Stimulated activated CD4-positive, alpha-beta T cell treated with anti-CD3 and anti-CD28 coated beads, TNF-alpha, amount 100 ng/mL, for 48 hours (primary cell): Measurements from ENCODE around the gene ARL15.
"Not testable (repeated sequence)": the region's sequence is repeated elsewhere in the genome, so short reads cannot be mapped to it uniquely, and the experiment has no call there.

Experiments
- DNase-seq, 3 donors: peaks; one replicate each; pipeline ENCODE4 v3.0.0-alpha.2; 2020; ENCODE audit warnings: low read depth in 3 of 3

ARL15 gene

DNA sequence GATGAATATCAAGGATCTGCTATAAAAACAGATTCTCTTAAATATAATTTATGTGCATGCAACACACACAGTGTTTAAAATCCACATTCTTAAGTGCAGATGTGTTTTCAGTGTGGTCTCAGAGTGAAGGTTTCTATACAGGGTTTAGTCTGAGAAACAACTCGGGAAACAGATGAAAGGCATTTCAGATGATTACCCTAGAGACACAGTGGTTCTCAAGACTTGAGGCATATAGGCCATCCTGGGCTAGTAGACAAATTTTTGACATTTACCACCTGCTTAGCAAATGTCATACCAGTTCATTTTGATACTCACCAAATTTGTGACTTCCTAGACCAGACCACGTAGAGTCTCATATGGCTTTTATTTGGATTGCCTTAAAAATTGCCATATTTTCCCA lies 216.5 kb downstream of the ARL15 start:
- no peak for DNase-seq

DNA sequence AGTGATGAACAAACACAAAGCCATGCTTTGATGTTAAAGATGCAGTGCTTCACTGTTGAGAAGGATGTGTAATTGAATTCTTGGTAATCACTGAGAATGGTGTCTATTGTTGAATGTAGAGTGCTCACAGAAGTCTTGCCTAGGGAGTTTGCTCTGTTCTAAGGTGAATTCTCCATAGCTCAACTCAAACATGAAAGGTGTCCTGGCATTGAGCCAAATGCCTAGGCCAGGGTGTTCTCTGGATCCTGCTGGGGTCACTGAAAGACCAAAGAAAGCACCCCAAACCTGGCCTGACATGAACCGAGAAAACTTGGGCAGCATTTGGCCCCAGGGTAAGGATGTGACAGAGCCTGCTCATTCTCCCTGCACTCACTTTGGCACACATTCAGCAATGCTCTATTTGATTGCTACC lies 217.3 kb downstream of the ARL15 start:
- DNase-seq: no peak

DNA sequence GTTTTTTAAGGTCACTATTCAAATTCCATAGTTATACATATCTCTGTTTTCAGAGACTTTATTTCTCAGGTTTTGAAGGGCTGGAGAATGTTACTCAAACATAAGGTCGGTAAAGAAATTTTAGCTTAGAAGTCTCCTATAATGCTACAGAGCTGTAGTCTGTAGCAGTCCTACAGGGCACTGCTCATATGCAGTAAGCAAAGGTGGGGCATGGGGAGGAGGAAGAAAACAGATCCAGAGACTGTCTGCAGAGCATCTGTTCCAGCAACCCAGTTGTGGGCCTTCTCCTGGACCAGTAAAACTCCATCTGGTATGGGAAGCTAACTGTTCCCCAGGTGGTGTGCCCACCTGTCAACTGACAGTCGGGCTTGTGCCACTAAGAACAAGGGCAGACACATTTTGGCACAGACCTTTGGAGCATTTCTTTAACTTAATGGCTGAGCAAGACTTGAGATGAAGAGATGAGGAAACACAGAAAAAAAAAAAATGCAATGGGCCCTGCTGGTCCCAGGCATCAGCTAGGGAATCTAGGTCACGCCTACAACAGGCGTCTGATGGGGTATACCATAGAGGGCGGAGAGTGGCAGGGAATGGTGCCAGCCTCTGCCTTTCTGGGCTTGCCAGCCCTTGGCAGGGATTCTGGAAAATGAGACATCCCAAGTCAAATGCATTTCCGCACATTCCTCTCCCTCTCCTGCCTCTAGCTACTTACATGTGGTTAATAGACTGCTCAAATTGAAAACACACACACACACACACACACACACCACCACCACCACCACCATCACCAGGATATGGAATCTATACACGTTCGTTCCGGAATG lies 218.9 kb downstream of the ARL15 start:
- DNase-seq: no peak

DNA sequence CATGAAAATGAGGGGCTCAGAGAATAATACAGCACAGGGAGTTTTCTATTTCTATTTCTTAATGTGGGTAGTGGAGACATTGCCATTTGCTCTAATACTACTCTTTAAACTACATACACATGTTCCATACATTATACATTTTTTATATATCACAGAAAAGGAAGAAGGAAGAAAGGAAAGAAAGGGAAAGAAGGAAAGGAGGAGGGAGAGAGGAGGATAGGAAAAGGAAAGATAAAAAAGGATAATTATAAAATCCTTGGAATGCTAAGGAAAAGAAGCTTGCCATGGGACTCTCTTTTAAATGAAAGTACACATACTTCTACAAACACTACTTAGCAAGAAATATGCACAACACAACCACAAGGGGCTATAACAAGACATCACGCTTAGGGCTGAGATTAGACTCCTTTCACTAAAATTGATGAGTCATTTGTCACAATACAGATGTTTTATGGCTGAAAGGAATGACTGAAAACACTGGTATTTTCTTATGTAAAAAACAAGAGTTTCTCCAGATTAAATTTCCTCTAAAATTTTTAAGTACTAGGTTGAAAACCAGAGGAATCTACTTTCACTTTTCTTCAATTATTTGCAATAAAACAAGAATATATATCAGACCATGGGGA lies 219.8 kb downstream of the ARL15 start:
- DNase-seq: no peak

DNA sequence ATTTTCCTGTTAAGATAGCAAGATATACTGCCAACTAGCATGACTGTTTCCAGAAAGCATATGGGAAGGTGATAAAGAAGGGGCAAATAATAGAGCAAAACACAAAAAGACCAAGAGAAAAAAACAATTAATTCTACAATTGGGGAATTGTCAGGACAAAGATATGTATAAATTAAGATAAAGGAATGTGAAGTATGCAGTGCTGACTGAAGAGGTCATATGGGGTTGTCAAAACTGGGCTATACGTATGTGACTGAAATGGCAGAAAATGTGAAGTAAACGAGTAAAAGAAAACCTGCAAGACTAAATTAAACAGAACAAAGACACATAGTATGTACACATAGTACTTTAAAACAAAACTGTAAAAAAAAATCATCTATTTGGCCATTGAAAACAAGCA lies 222.3 kb downstream of the ARL15 start:
- DNase-seq: no peak

DNA sequence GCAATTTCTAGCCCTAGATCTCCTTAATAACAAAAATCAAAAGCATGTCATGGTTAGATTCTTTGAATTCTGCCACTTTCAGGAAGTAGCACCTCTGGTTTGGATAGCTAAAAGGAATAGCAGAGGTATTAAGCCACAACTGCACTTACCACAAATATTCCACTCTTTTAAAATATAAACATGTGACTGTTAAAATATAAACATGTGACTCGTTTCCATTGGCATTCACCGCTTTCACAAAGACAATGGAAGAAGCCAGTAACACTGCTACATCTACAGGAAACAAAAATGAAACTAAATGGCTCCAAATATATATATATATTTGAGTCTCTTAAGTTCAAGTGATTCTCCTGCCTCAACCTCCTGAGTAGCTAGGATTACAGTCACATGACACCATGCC lies 222.9 kb downstream of the ARL15 start:
- no peak for DNase-seq

DNA sequence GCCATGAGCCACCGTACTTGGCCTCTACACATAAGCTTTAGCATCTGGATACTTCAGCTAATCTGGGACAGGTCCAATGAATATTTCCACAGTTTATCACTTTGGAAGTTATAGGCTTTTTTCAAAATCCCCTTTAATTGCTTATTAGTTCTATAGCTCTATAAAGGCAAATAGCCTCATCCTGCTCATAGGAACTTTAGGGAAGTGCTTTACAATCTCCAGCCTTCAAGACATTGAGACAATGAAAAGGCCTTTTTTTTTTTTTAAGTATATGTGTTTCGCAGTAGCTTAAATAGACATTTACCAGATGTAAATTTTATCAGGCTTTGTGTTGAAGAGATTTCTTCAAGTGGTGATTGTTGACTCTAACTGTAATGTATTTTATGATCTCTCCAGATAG lies 224.2 kb downstream of the ARL15 start:
- no peak for DNase-seq

DNA sequence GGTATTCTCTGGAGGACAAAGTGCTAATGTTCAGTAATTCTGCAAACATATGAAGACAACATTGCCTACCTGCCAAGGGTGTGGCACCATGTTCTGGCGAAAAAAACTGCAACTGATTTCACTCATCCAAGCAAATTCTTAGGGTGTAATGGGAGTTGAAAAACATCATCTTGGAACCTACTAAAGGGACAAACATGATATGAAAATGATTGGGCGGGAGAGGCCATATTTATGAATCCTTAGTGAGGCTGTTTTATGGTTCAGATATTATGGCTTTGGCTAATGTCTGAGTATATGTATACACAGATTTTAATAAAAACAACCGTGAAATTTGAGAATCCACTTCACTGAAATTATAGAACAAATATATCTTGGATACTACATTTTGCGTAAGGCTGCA lies 225.7 kb downstream of the ARL15 start:
- DNase-seq: no peak

DNA sequence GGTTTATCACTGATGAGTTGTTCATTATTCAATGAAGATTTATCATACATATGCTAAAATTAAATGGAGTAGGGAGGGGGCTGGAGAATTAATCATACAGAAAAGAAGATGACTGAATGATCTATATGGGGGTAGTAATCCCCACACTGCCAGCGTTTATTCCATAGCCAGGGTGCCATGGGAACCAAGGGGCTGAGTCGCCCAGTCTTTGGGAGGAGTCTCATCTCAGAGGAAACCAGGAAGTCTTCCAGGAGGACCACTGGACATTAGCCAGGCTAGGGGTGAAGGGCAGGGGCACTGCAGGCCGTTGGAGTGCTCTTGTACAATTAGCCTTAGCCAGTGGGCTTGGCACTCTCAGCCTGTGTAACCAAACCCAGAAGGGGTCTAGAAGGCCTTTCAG lies 226.5 kb downstream of the ARL15 start:
- DNase-seq: no peak

DNA sequence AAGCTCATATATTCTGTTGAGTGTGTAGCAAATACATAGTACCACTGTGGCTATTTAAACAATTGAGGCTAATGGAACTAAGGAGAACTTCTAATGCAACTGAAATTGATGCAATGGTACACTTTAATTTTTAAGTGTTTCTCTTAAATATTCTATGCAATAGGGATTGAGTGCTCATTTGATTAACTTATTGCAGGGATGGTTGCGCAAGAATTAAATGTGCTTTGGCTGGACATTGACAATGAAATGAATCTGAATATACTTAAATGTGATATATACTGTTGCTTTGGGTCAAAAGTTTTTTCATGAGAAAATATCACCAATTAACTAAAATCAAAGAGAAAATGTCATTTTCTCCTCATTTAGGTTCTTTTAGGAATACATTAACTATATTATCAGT lies 227.1 kb downstream of the ARL15 start:
- no peak for DNase-seq

DNA sequence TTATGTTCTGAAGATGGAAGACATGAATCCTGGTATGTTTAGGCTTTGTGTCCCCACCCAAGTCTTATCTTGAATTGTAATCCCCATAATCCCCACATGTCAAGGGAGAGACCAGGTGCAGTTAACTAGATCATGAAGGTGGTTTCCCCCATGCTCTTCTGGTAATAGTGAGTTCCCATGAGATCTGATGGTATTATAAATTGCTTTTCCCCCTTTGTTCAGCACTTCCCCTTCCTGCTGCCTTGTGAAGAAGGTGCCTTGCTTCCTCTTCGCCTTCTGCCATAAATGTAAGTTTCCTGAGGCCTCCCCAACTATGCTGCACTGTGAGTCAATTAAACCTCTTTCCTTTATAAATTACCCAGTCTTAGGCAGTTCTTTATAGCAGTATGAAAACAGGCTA lies 229.0 kb downstream of the ARL15 start:
- DNase-seq: no peak

DNA sequence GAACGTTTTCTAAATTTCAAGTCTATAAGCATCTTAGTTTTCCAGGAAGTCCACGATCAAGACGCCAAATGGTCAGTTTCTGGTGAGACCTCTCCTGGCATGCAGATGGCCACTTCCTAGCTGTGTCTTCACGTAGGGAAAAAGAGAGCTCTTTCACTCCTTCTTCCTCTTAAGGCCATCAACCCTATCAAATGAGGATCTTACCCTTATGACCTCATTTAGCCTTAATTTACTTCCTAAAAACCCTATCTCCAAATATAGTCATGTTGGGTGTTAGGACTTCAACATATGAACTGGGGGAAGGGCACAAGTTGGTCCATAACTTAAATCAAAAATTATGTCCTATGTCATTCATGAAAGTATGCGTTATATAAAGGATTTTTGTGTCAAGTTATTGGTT lies 229.5 kb downstream of the ARL15 start:
- DNase-seq: no peak

DNA sequence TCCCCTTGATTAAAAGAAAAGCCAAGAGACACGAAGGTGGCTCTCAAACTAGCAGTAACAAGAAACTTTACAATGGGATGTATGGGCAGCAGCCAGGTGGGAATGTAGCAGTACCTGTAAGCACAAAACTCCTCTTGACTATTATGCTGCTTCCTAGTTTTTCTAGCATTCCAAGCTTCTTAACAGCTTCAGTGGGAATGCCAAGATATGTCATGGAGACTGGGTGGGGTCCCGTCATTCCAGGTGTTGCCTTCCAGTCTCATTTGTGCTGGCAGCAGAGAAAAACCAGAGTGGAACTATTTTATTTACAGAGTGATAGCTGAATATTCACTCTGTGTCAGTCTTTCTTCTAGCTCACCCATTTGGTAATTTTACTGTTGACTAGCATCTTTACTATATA lies 236.6 kb downstream of the ARL15 start:
- DNase-seq: no peak

DNA sequence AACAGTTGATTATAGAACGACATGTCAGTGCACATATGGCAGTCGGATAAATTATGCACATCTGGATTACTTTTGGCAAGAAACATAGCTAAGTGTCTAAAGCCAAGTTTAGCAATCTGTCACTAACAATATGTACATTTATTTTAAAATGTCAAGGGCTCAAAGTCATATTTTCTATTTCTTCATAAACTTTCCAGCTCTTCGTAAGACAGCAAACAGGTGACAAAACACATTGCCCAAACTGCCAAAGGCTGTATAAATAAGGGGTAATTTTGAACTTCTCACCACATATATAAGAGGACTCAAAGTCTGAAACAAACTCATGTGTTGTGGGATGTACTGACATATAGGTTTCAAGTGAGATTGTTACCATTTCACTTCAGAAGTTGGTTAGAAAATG lies 237.2 kb downstream of the ARL15 start:
- no peak for DNase-seq

DNA sequence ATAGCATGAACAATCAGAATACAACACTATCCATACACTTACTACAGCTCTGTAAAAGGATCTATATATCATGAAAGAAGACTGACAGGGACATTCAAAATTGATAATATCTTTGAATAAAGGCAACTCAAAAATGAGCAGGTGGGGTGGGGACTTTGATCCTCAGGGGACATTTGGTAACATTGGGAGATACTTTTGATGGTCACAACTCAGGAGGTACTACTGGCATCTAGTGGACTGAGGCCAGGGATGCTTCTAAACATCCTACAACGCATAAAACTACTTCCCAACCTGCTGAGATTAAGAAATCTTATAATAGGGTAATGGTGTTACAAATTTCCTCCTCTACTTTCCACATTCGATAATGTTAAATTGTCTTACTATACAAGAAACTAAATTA lies 243.9 kb downstream of the ARL15 start:
- no peak for DNase-seq

DNA sequence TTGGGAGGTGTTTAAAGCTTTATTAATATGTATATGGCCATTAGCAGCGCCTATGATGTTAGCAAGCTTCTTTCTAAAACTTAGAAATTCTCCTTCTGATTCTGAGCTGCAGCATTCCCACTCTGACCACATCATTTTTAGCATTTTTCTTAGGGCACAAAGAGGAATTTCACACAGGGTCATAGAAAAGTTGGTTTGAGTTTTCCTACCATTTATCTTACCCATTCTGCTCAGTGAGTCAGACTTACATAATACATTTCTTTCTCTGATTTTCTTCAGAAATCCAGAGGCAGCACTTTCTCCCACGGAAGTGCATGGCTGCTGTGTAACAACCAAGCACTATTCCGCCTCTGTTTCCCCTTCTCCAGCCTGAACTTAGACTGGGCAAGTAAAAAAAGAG lies 246.6 kb downstream of the ARL15 start:
- no peak for DNase-seq

DNA sequence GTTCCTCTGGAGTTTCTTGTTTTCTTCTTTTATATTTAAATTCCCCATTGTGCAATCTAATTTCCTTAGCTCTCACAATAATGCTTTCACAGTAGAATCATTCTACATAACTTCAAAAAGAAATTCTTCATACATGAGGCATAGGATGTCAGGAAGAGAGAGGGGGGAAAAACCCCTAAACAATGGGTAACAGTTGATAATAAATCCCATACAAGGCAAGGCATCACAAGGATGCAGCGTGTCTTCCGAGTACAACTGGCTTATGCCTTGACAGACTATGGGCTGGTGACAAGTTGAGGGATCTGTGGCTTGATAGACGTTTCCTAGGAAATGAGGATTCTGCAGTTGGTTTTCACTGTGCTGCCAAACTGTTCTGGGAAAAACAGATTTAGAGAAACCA lies 247.4 kb downstream of the ARL15 start:
- DNase-seq: no peak

DNA sequence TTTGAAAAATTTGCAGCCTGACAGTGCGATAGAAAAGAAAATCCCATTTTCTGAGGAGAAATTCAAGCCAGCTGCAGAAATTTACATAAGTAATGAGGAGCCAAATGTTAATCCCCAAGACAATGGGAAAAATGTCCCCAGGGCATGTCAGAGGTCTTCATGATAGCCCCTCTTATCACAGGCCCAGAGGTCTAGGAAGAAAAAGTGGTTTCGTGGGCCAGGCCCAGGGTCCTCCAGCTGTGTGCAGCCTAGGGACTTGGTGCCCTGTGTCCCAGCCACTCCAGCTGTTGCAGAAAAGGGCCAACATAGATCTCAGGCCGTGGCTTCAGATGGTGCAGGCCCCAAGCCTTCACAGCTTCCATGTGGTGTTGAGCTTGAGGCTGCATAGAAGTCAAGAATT lies 249.5 kb downstream of the ARL15 start:
- not testable (repeated sequence) for DNase-seq

DNA sequence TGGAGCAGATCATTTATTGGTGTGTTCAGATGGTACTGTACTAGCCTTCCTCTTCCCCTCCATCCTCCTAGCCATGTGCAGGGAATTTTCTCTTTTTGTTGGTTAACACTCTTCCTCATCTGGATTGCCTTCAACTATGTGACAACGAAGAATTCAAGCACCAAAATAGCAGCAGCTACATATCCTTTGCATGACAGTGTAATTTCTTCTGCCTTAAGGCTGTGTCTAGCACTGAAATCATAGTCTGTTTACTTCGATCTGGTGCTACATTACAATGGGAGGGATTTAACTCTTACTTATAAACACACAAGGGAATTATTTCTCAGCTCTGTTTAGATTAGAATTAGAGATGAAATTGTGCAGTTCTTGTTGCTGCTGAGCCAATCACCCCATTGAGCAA lies 260.4 kb downstream of the ARL15 start:
- no peak for DNase-seq

DNA sequence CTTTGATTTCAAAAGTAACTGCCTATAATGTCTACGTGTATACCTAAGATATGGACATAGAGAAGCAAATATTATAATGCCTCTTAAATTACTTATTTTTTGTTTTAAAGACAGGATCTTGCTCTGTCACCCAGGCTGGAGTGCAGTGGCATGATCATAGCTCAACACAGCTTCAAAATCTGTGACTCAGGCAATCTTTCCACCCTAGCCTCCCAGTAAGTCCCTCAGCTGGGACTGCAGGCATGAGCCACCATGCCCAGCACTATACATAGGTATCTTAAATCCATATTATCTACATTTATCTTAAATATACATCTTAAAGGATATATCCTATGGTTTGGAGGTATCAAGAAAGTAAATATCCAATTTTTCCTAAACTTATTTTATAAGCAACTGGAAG lies 261.2 kb downstream of the ARL15 start:
- DNase-seq: no peak

DNA sequence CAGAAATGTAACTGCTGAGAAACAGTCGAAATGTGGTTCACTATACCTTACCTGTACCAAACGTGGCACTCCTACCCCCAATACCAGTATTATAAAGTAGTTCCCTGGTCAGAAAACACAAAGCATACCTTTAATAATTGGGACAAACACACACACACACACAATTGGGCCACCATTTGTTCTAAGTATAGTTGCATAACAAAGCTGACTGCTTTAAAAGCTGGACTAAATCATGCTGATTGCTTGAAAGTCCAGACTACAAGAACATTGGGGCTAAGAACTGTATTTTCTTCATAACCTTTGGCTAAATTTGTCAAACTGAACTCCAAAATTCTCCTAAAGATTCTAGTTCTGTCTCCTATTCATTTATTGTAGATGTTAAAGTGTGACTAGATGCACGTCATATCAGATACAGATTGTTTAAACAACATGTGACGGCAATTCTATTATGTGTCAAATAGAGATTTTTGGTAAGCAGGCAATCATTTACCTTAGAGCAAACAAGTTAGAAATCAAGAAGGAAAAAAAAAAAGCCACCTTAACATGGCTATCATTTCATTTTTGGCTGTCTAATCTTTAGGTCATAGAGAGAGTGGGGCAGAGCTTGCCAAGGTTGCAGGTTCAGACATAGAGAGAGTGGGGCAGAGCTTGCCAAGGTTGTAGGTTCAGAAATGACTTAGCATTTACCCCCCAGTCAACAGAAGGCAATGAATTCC lies 265.1 kb downstream of the ARL15 start:
- DNase-seq: no peak

DNA sequence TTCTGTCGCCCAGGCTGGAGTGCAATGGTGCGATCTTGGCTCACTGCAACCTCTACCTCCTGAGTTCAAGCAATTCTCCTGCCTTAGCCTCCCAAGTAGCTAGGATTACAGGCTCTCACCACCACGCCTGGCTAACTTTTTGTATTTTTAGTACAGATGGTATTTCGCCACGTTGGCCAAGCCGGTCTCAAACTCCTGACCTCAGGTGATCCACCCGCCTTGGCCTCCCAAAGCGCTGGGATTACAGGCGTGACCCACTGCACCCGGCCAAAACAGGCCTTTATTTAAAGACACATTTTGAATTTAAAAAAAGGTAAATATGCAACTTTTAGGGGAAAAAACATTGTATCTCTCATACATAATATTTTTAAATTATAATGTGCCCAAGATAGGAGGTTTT lies 266.1 kb downstream of the ARL15 start:
- DNase-seq: not testable (repeated sequence)

DNA sequence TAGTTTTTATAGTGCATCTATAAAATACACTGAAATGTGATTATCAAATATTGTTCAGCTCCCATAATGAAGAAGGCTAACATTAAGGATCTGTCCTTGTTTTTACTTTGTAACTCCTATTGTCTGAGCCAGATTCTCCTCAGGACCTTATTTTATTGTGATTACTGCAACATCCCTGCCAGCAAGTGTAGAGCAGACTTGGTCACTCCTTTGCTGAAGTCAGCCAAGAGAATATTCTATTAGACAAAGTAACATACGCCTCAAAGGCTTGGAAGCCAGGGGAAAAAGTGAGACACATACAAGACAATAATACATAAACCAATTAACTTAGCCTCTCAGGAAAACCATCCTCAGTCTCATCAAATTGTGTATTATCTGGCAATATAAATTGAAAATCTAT lies 269.6 kb downstream of the ARL15 start:
- DNase-seq: no peak
